ENCODE results near the gene SC5D.

Gene SC5D

DNA sequence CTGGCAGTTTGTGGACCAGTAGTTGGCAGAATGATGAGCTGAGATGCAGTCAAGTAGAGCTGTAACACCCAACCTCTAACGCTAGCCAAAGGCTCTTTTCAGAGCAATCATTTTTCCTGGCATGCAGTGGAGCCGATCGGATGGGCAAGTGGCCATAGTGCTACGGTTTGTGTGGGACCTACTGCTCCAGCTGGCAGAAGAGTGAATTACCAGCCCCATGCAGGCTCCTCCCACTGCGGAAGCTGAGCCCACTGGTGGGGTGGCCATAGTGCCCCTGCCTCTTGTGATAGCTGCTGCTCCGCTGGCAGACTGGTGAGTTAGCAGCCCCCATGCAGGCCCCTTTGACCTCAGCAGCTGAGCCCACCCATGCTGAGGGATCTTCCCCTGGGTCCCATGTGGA is 27.0 kb upstream of the SC5D start:
- H3K9ac ChIP-seq (ENCODE audit: low read length): no peak overlapping the region
- H3K36me3 ChIP-seq (ENCODE audit: control insufficient read depth in 1 of 2, insufficient read depth in 2 of 2, low read length in 2 of 2): no peaks in the 10 kb centered on the region
- no peak overlapping the region for H4K91ac ChIP-seq (ENCODE audit: low read depth, low read length)
- no peak overlapping the region for H3K4ac ChIP-seq (ENCODE audit: low read depth, low read length)
- no peak overlapping the region for H2BK120ac ChIP-seq (ENCODE audit: insufficient read depth, low read length, poor library complexity)
- no peak overlapping the region for H3K14ac ChIP-seq (ENCODE audit: low read length)
- no peak overlapping the region for H4K12ac ChIP-seq (ENCODE audit: low read depth, low read length)
- no peak overlapping the region for H2AFZ ChIP-seq (ENCODE audit: insufficient read depth, low read length, poor library complexity)
- H3K18ac ChIP-seq (ENCODE audit: low read length): no peak overlapping the region
- H3K79me2 ChIP-seq (ENCODE audit: control insufficient read depth, insufficient read depth, low read length, poor library complexity): no peaks in the 10 kb centered on the region
- H3K27ac ChIP-seq (ENCODE audit: low read depth, low read length): no peak overlapping the region
- no peaks in the 10 kb centered on the region for H3K79me1 ChIP-seq (ENCODE audit: low read length)
- DNase-seq: no peak
- H2BK12ac ChIP-seq (ENCODE audit: low read length): no peak overlapping the region
- no peaks in the 10 kb centered on the region for H3K27me3 ChIP-seq (ENCODE audit: insufficient read depth, low read length)
- H2BK5ac ChIP-seq (ENCODE audit: low read depth, low read length, poor library complexity): no peak overlapping the region
- H3K9me3 ChIP-seq (ENCODE audit: insufficient read depth, low read depth, low read length): peaks cover 8% of the 10 kb centered on the region
- no CpG with 5 or more reads among the region's 6 CpGs for WGBS (ENCODE audit: extremely low coverage, insufficient coverage, insufficient read length)
- H4K8ac ChIP-seq (ENCODE audit: low read depth, low read length): no peak overlapping the region
- no peak overlapping the region for H3K4me3 ChIP-seq (ENCODE audit: low read depth, low read length)
- no peak overlapping the region for H3K4me2 ChIP-seq (ENCODE audit: low read length)
- no peak overlapping the region for H2AK5ac ChIP-seq (ENCODE audit: low read length)
- peaks cover 2 to 5% of the 10 kb centered on the region in 2 experiments for H3K4me1 ChIP-seq (ENCODE audit: control insufficient read depth in 1 of 2, insufficient read depth in 2 of 2, low read length in 2 of 2)
- H3K23ac ChIP-seq (ENCODE audit: low read length): no peak overlapping the region

DNA sequence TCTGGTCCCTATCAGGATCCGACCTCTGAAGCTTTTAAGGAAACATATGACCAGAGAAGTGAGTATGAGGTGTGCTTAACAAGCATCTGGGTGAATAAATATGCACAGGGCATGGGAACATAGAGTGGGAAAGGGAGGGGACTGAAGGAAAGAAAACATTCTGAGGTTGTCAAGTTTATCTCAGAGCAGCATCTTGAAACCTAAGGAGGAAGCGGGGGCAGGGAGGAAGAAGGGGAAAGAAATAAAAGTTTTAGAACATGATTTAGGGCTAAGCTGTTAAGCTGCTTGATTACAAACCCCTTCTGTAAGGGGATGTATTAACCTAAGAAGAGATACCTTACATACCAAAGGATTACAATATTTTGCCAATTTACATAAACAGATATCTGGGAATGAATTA is 24.0 kb upstream of the SC5D start:
- no peak overlapping the region for H3K9ac ChIP-seq (ENCODE audit: low read length)
- no peak overlapping the region for H3K27ac ChIP-seq (ENCODE audit: low read depth, low read length)
- no peaks in the 10 kb centered on the region for H3K36me3 ChIP-seq (ENCODE audit: control insufficient read depth in 1 of 2, insufficient read depth in 2 of 2, low read length in 2 of 2)
- H2AFZ ChIP-seq (ENCODE audit: insufficient read depth, low read length, poor library complexity): no peak overlapping the region
- peaks cover 8% of the 10 kb centered on the region for H3K9me3 ChIP-seq (ENCODE audit: insufficient read depth, low read depth, low read length)
- no peak overlapping the region for H4K91ac ChIP-seq (ENCODE audit: low read depth, low read length)
- no peak overlapping the region for H4K12ac ChIP-seq (ENCODE audit: low read depth, low read length)
- H3K23ac ChIP-seq (ENCODE audit: low read length): no peak overlapping the region
- no CpG with 5 or more reads among the region's 2 CpGs for WGBS (ENCODE audit: extremely low coverage, insufficient coverage, insufficient read length)
- no peak overlapping the region for H3K4me3 ChIP-seq (ENCODE audit: low read depth, low read length)
- H3K4ac ChIP-seq (ENCODE audit: low read depth, low read length): no peak overlapping the region
- no peak overlapping the region for H4K8ac ChIP-seq (ENCODE audit: low read depth, low read length)
- no peak overlapping the region for H2BK5ac ChIP-seq (ENCODE audit: low read depth, low read length, poor library complexity)
- no peak overlapping the region for H2BK120ac ChIP-seq (ENCODE audit: insufficient read depth, low read length, poor library complexity)
- H3K4me1 ChIP-seq (ENCODE audit: control insufficient read depth in 1 of 2, insufficient read depth in 2 of 2, low read length in 2 of 2): peaks cover 2 to 5% of the 10 kb centered on the region in 2 experiments
- H3K14ac ChIP-seq (ENCODE audit: low read length): no peak overlapping the region
- no peaks in the 10 kb centered on the region for H3K79me2 ChIP-seq (ENCODE audit: control insufficient read depth, insufficient read depth, low read length, poor library complexity)
- DNase-seq: no peak
- no peak overlapping the region for H3K18ac ChIP-seq (ENCODE audit: low read length)
- no peaks in the 10 kb centered on the region for H3K27me3 ChIP-seq (ENCODE audit: insufficient read depth, low read length)
- no peak overlapping the region for H3K4me2 ChIP-seq (ENCODE audit: low read length)
- no peak overlapping the region for H2BK12ac ChIP-seq (ENCODE audit: low read length)
- no peaks in the 10 kb centered on the region for H3K79me1 ChIP-seq (ENCODE audit: low read length)
- no peak overlapping the region for H2AK5ac ChIP-seq (ENCODE audit: low read length)

DNA sequence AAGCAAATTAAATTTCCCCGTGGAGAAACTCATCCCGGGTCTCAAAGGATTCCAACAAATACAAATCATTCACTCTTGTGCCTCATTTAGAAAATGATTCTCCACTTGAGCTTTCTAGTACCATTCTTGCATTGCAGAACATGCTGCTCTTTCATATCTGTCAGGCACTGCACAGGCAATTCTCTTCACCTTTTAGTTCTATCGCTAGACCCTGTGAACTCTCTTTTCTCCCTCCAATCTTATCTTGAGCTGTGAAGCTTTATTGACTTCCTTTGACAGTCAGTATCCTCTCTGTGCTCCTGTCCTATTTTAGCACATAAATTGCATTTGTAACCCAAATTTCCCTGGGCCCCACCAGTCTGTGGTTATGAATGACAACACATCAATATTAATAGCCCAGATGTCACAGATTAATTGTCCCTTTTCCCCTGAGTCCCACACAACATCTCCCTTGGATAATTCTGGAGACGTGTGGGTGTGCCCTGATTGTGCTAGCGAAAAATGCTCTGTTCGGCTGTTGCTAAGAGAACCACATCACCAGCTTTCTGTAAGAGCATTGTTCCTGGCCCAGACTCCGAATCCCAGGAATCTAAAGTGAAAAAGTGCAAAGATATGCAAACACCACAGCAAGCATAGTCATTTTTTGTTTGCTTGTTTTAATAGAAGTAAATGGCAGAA is 22.4 kb upstream of the SC5D start:
- no peak overlapping the region for H3K23ac ChIP-seq (ENCODE audit: low read length)
- no peak overlapping the region for H3K27ac ChIP-seq (ENCODE audit: low read depth, low read length)
- H3K9me3 ChIP-seq (ENCODE audit: insufficient read depth, low read depth, low read length): peaks cover 4% of the 10 kb centered on the region
- H3K18ac ChIP-seq (ENCODE audit: low read length): no peak overlapping the region
- no peak overlapping the region for H3K9ac ChIP-seq (ENCODE audit: low read length)
- no peaks in the 10 kb centered on the region for H3K36me3 ChIP-seq (ENCODE audit: control insufficient read depth in 1 of 2, insufficient read depth in 2 of 2, low read length in 2 of 2)
- no peak overlapping the region for H4K12ac ChIP-seq (ENCODE audit: low read depth, low read length)
- H2AFZ ChIP-seq (ENCODE audit: insufficient read depth, low read length, poor library complexity): no peak overlapping the region
- H3K4me1 ChIP-seq (ENCODE audit: control insufficient read depth in 1 of 2, insufficient read depth in 2 of 2, low read length in 2 of 2): peaks cover 2 to 5% of the 10 kb centered on the region in 2 experiments
- H4K91ac ChIP-seq (ENCODE audit: low read depth, low read length): no peak overlapping the region
- no peaks in the 10 kb centered on the region for H3K79me2 ChIP-seq (ENCODE audit: control insufficient read depth, insufficient read depth, low read length, poor library complexity)
- no peak overlapping the region for H3K4me2 ChIP-seq (ENCODE audit: low read length)
- no CpG with 5 or more reads among the region's 7 CpGs for whole genome bisulfite sequencing (ENCODE audit: extremely low coverage, insufficient coverage, insufficient read length)
- H3K27me3 ChIP-seq (ENCODE audit: insufficient read depth, low read length): no peaks in the 10 kb centered on the region
- DNase-seq: no peak
- no peak overlapping the region for H2BK5ac ChIP-seq (ENCODE audit: low read depth, low read length, poor library complexity)
- H4K8ac ChIP-seq (ENCODE audit: low read depth, low read length): no peak overlapping the region
- H3K14ac ChIP-seq (ENCODE audit: low read length): no peak overlapping the region
- no peaks in the 10 kb centered on the region for H3K79me1 ChIP-seq (ENCODE audit: low read length)
- H2BK120ac ChIP-seq (ENCODE audit: insufficient read depth, low read length, poor library complexity): no peak overlapping the region
- no peak overlapping the region for H2BK12ac ChIP-seq (ENCODE audit: low read length)
- H2AK5ac ChIP-seq (ENCODE audit: low read length): no peak overlapping the region
- no peak overlapping the region for H3K4ac ChIP-seq (ENCODE audit: low read depth, low read length)
- no peak overlapping the region for H3K4me3 ChIP-seq (ENCODE audit: low read depth, low read length)

DNA sequence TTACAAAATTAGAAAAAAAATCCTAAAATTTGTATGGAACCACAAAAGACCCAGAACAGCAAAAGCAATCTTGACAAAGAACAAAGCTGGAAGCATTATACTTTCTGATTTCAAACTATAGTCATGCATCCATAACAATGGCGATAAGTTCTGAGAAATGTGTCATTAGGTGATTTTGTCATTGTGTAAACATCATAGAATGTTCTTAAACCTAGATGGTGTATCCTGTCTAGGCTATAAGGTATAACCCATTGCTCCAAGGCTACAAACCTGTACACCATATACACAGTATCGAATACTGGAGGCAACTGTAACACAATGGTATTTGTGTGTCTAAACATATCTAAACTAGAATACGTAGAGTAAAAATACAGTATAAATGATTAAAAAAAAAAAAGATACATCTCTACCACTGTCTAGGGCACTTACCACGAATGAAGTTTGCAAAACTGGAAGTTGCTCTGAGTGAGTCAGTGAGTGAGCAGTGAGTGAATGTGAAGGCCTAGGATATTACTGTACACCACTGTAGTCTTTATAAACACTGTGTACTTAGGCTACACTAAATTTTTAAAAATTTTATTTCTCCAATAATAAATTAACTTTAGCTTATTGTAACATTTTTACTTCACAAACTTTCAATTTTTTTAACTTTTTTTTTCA is 18.1 kb upstream of the SC5D start:
- no peak overlapping the region for H3K4me3 ChIP-seq (ENCODE audit: low read depth, low read length)
- DNase-seq: no peak
- H4K8ac ChIP-seq (ENCODE audit: low read depth, low read length): no peak overlapping the region
- no peaks in the 10 kb centered on the region for H3K79me2 ChIP-seq (ENCODE audit: control insufficient read depth, insufficient read depth, low read length, poor library complexity)
- no peak overlapping the region for H4K91ac ChIP-seq (ENCODE audit: low read depth, low read length)
- H3K23ac ChIP-seq (ENCODE audit: low read length): no peak overlapping the region
- H2BK5ac ChIP-seq (ENCODE audit: low read depth, low read length, poor library complexity): no peak overlapping the region
- no peak overlapping the region for H2BK120ac ChIP-seq (ENCODE audit: insufficient read depth, low read length, poor library complexity)
- H4K12ac ChIP-seq (ENCODE audit: low read depth, low read length): no peak overlapping the region
- no peaks in the 10 kb centered on the region for H3K27me3 ChIP-seq (ENCODE audit: insufficient read depth, low read length)
- H3K9me3 ChIP-seq (ENCODE audit: insufficient read depth, low read depth, low read length): no peaks in the 10 kb centered on the region
- no peak overlapping the region for H3K4ac ChIP-seq (ENCODE audit: low read depth, low read length)
- WGBS (ENCODE audit: extremely low coverage, insufficient coverage, insufficient read length): no CpG with 5 or more reads among the region's 4 CpGs
- no peak overlapping the region for H3K14ac ChIP-seq (ENCODE audit: low read length)
- no peak overlapping the region for H3K27ac ChIP-seq (ENCODE audit: low read depth, low read length)
- no peak overlapping the region for H2AFZ ChIP-seq (ENCODE audit: insufficient read depth, low read length, poor library complexity)
- H3K9ac ChIP-seq (ENCODE audit: low read length): no peak overlapping the region
- H3K18ac ChIP-seq (ENCODE audit: low read length): no peak overlapping the region
- no peaks in the 10 kb centered on the region for H3K36me3 ChIP-seq (ENCODE audit: control insufficient read depth in 1 of 2, insufficient read depth in 2 of 2, low read length in 2 of 2)
- no peak overlapping the region for H2BK12ac ChIP-seq (ENCODE audit: low read length)
- no peak overlapping the region for H3K4me2 ChIP-seq (ENCODE audit: low read length)
- no peak overlapping the region for H2AK5ac ChIP-seq (ENCODE audit: low read length)
- no peaks in the 10 kb centered on the region for H3K4me1 ChIP-seq (ENCODE audit: control insufficient read depth in 1 of 2, insufficient read depth in 2 of 2, low read length in 2 of 2)
- no peaks in the 10 kb centered on the region for H3K79me1 ChIP-seq (ENCODE audit: low read length)
